Measurements from ENCODE around the gene MNAT1.

DNA sequence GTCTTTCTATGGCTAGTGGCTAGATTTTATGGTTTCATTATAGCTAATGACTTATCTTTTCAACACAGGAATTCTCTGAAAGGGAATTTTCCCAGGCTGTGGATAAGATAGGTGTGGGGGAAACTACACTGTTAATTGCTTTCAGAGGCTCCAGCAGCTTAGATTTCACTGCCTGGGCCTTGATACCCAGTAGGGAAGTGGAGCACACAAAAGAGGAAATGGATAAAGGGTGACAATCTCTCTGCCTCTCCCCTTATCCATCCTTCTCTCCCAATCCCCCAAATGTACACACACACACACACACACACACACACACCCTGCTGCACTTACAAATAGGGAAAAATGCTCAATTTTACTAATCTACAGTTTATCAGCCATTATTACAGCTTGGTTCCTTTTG, 29.5 kb upstream of the MNAT1 start:
- no peak for TF ChIP-seq CTCF (conservative IDR thresholded peaks at IDR 0.05; ENCODE audit: low read length)
- TF ChIP-seq EZH2phosphoT487 (IDR thresholded peaks at IDR 0.05; ENCODE audit: borderline replicate concordance): no peak
